ENCODE measurements around the gene TTC28. TPM values are rescaled to one million over a fixed set of nuclear protein-coding genes. Genes with fewer than 3 reads are reported as not detected.
"Not testable (repeated sequence)": the region's sequence is repeated elsewhere in the genome, so short reads cannot be mapped to it uniquely, and the experiment has no call there.

The TTC28 gene
- total RNA-seq, 1 experiment from 2014 or later = not detected

DNA sequence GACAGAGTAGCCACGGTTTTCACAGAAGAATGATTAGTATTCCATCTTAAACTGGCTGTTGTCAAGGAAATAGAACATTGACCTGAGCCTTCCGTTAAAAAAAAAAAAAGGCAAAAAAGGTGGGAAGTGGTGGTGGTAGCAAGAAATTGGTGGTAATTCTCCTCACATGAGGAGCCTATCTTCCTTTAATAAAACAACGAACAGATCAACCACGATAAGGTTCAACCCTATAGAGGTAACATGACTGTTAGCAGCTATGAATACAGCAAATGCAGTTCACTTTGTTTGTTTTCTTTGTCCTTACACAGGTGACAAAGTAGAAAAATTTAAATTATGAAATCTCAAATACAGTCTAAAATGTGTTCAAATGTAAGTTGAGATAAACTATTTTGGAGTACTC lies 181.6 kb downstream of the TTC28 start:
- Mint-ChIP-seq H3K27ac (ENCODE audit: low read depth, unreplicated experiment) (no peak overlapping the region), H3K4me1 (ENCODE audit: insufficient read depth, unreplicated experiment) (no peaks in the 10 kb centered on the region), H3K36me3 (ENCODE audit: insufficient read depth, unreplicated experiment) (no peaks in the 10 kb centered on the region), H3K4me3 (ENCODE audit: unreplicated experiment) (no peak overlapping the region), H3K9me3 (ENCODE audit: unreplicated experiment) (no peaks in the 10 kb centered on the region), H3K27me3 (ENCODE audit: insufficient read depth, unreplicated experiment) (peaks cover 87% of the 10 kb centered on the region)
- BruUV-seq (replicated peaks) = no TSS peak
- TF ChIP-seq, protein P1, sequence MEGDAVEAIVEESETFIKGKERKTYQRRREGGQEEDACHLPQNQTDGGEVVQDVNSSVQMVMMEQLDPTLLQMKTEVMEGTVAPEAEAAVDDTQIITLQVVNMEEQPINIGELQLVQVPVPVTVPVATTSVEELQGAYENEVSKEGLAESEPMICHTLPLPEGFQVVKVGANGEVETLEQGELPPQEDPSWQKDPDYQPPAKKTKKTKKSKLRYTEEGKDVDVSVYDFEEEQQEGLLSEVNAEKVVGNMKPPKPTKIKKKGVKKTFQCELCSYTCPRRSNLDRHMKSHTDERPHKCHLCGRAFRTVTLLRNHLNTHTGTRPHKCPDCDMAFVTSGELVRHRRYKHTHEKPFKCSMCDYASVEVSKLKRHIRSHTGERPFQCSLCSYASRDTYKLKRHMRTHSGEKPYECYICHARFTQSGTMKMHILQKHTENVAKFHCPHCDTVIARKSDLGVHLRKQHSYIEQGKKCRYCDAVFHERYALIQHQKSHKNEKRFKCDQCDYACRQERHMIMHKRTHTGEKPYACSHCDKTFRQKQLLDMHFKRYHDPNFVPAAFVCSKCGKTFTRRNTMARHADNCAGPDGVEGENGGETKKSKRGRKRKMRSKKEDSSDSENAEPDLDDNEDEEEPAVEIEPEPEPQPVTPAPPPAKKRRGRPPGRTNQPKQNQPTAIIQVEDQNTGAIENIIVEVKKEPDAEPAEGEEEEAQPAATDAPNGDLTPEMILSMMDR (IDR thresholded peaks at IDR 0.05; ENCODE audit: unreplicated experiment) = no peak
- ChIA-PET CTCF (no interaction called here), POLR2A (no interaction called here)
- intact Hi-C loops (cut with micrococcal nuclease) = no loop called here
- no peak for DNase-seq (ENCODE audit: unreplicated experiment)

DNA sequence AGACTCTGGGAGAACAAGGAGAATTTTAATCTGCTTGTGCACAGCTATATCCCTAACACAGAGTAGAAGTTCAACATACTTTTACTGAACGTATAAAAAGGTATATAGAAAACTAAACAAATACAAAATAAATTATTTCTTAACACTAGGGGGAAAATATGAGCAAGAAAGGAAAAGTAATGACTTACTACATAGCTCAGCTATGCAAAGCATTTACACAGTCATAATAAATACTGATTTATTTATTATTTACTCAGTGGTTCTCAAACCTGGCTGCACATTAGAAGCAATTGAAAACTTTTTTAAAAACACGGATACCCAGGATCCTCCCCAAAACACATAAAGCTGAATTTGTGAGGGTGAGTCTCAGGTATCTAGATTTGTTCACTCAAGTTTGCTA lies 182.5 kb downstream of the TTC28 start:
- Mint-ChIP-seq H3K4me3 (ENCODE audit: unreplicated experiment) (no peak overlapping the region), H3K4me1 (ENCODE audit: insufficient read depth, unreplicated experiment) (no peaks in the 10 kb centered on the region), H3K27me3 (ENCODE audit: insufficient read depth, unreplicated experiment) (peaks cover 78% of the 10 kb centered on the region), H3K27ac (ENCODE audit: low read depth, unreplicated experiment) (no peak overlapping the region), H3K9me3 (ENCODE audit: unreplicated experiment) (no peaks in the 10 kb centered on the region), H3K36me3 (ENCODE audit: insufficient read depth, unreplicated experiment) (no peaks in the 10 kb centered on the region)
- no peak for DNase-seq (ENCODE audit: unreplicated experiment)
- ChIA-PET CTCF (interaction anchor here (0.5 kb wide), 1 partner anchor 24 kb away, joined by 6 read pairs; no protein-coding TSS in a partner anchor), POLR2A (no interaction called here)
- TF ChIP-seq, protein P1 (IDR thresholded peaks at IDR 0.05; ENCODE audit: unreplicated experiment) = no peak
- no TSS peak for BruUV-seq (replicated peaks)
- intact Hi-C loops (cut with micrococcal nuclease) = no loop called here

DNA sequence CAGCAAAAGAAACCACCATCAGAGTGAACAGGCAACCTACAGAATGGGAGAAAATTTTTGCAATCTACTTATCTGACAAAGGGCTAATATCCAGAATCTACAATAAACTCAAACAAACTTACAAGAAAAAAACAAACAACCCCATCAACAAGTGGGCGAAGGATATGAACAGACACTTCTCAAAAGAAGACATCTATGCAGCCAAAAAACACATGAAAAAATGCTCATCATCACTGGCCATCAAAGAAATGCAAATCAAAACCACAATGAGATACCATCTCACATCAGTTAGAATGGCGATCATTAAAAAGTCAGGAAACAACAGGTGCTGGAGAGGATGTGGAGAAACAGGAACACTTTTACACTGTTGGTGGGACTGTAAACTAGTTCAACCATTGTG lies 188.4 kb downstream of the TTC28 start:
- CTCF ChIA-PET; BruUV-seq (replicated peaks); H3K4me1 Mint-ChIP-seq (ENCODE audit: insufficient read depth, unreplicated experiment); intact Hi-C loops (cut with micrococcal nuclease); POLR2A ChIA-PET; H3K4me3 Mint-ChIP-seq (ENCODE audit: unreplicated experiment); H3K36me3 Mint-ChIP-seq (ENCODE audit: insufficient read depth, unreplicated experiment); H3K9me3 Mint-ChIP-seq (ENCODE audit: unreplicated experiment); DNase-seq (ENCODE audit: unreplicated experiment); H3K27ac Mint-ChIP-seq (ENCODE audit: low read depth, unreplicated experiment): not testable (repeated sequence)
- peaks cover 61% of the 10 kb centered on the region for H3K27me3 Mint-ChIP-seq (ENCODE audit: insufficient read depth, unreplicated experiment)

DNA sequence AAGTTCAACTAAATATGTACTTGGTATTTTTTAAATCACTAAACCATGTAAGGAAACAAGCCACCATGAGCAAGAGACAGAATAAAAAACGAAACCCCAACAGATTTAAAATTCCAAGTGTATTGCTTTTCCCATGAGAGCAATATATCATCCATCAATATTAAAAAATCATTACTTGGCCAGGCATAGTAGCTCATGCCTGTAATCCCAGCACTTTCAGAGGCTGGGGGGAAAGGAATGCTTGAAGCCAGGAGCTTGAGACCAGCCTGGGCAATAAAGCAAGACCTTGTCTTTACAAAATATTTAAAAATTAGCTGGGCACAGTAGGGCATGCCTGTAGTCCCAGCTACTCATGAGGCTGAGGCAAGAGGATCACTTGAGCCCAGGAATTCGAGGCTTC lies 190.8 kb downstream of the TTC28 start:
- ChIA-PET POLR2A (interaction anchor here (0.8 kb wide), 1 partner anchor 38 kb away, joined by 3 read pairs; no protein-coding TSS in a partner anchor), CTCF (interaction anchor here (0.6 kb wide), 1 partner anchor 144 kb away, joined by 3 read pairs; no protein-coding TSS in a partner anchor)
- Mint-ChIP-seq H3K4me3 (ENCODE audit: unreplicated experiment) (no peak overlapping the region), H3K27me3 (ENCODE audit: insufficient read depth, unreplicated experiment) (peaks cover 60% of the 10 kb centered on the region), H3K27ac (ENCODE audit: low read depth, unreplicated experiment) (no peak overlapping the region), H3K4me1 (ENCODE audit: insufficient read depth, unreplicated experiment) (no peaks in the 10 kb centered on the region), H3K36me3 (ENCODE audit: insufficient read depth, unreplicated experiment) (no peaks in the 10 kb centered on the region), H3K9me3 (ENCODE audit: unreplicated experiment) (no peaks in the 10 kb centered on the region)
- TF ChIP-seq, protein P1 (IDR thresholded peaks at IDR 0.05; ENCODE audit: unreplicated experiment) = no peak
- intact Hi-C loops (cut with micrococcal nuclease) = no loop called here
- DNase-seq (ENCODE audit: unreplicated experiment) = no peak
- no TSS peak for BruUV-seq (replicated peaks)

DNA sequence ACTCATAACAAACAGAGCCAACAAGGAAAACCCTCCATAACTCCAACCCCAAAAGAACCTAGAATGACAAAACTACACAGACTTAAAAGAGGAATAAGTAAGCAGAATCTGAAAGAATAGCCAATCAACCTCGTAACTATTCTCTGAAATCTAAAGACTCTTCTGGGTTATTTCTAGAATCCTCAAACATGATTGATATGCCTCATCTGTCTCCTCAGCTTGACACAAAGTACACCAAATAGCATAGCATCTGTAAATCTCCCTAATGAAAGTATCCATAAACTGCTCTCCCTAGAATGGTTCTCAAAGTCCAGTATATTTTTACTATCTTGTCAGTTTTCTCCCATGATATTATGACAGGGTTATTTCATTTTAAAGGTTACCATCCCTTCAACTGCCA lies 195.0 kb downstream of the TTC28 start:
- intact Hi-C loops (cut with micrococcal nuclease) = no loop called here
- no peak overlapping the region for H3K4me3 Mint-ChIP-seq (ENCODE audit: unreplicated experiment)

More for the DNA sequence above, 195.0 kb downstream of the TTC28 start:
- no peak overlapping the region for H3K27ac Mint-ChIP-seq (ENCODE audit: low read depth, unreplicated experiment)
- no peaks in the 10 kb centered on the region for H3K36me3 Mint-ChIP-seq (ENCODE audit: insufficient read depth, unreplicated experiment)
- no peaks in the 10 kb centered on the region for H3K9me3 Mint-ChIP-seq (ENCODE audit: unreplicated experiment)
- no peak for DNase-seq (ENCODE audit: unreplicated experiment)
- no peaks in the 10 kb centered on the region for H3K4me1 Mint-ChIP-seq (ENCODE audit: insufficient read depth, unreplicated experiment)
- peaks cover 64% of the 10 kb centered on the region for H3K27me3 Mint-ChIP-seq (ENCODE audit: insufficient read depth, unreplicated experiment)
- BruUV-seq (replicated peaks) = no TSS peak
- TF ChIP-seq, protein P1 (IDR thresholded peaks at IDR 0.05; ENCODE audit: unreplicated experiment) = no peak
- ChIA-PET CTCF (interaction anchor here (0.6 kb wide), 1 partner anchor 14 kb away, joined by 3 read pairs; no protein-coding TSS in a partner anchor), POLR2A (no interaction called here)
